Heart left ventricle (tissue), 13 donors: ENCODE measurements around the gene TP53RK.

Experiments used
- CTCF ChIP-seq, 12 donors: fragments of 200-600 bp; sonication (generic) in 4 of 12; IDR thresholded peaks; one replicate each; pipeline versions ENCODE4 v1.5.0 to v1.8.0; 2018 to 2022; ENCODE audit warnings: antibody characterized with exemption in 12 of 12, mild to moderate bottlenecking in 5 of 12
- POLR2A ChIP-seq, 2 donors: fragments of 450-650 bp; IDR thresholded peaks; one replicate each; pipeline ENCODE4 v1.6.1; 2017; ENCODE audit warnings: antibody characterized with exemption in 2 of 2, mild to moderate bottlenecking in 2 of 2, moderate library complexity in 2 of 2
- donor health status: ischemic (EF 13 %, LVEDD 7.1; RV severe dilation, severe dysfunction).
- donor health status: DM: no; HTN: yes; CAD: no.
- donor health status: DM: no; HTN: no; CAD: no.
- donor health status: ischemic (EF 25% LVEDD 6.9; RV normal size, moderate dysfunction).
- donor health status: ischemic (EF 25% LVEDD 5.7; RV mildly dilated, moderate dysfunction).
- donor health status: ischemic (EF 35%, LVEDD 5.7; RV mildly dilated, moderate dysfunction).
- donor health status: nonischemic (EF 11% LVEDD 7.7; RV severe dilation, severe dysfunction).
- donor health status: DM: yes; HTN: yes; CAD: no.
- donor health status: PGD.
- donor health status: ischemic (EF 29% LVEDD 5.4; RV normal size, mild dysfunction).
- donor health status: nonischemic (EF 23%, LVEDD 6.1; RV moderate dilation, normal function).

GRCh38 chr20:46670585-46671584, 18.4 kb downstream of the TP53RK start:
- no peak for TF ChIP-seq CTCF (IDR thresholded peaks at IDR 0.05)
- no peak for TF ChIP-seq POLR2A (IDR thresholded peaks at IDR 0.05)
